KBM-7 (cell line): ENCODE measurements around the gene LRRC46.

Source experiments
- DNase-seq: peaks from one replicate; pipeline ENCODE4 v3.0.0-alpha.2; 2015
- in situ Hi-C: fragments of 300-500 bp; cut with MboI; formaldehyde crosslinking; loops from 2 replicates; pipeline ENCODE4 v1.14.3; 2020; ENCODE audit warnings: low sequenced_read_pairs, low pct_unique_long_range_greater_than_20kb, mixed read lengths

LRRC46 gene, protein sequence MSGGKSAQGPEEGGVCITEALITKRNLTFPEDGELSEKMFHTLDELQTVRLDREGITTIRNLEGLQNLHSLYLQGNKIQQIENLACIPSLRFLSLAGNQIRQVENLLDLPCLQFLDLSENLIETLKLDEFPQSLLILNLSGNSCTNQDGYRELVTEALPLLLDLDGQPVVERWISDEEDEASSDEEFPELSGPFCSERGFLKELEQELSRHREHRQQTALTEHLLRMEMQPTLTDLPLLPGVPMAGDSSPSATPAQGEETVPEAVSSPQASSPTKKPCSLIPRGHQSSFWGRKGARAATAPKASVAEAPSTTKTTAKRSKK

GRCh38 chr17:47831003-47831933 is at the start of gene LRRC46, which contains the start of gene MRPL10:
Gene LRRC46 (plus strand): TSS chr17:47831670. CDS start chr17:47831990, 320 bp downstream.
Gene MRPL10 (minus strand): TSS chr17:47831541. CDS start chr17:47831511, 30 bp downstream.
- DNase-seq, result peak; percentile 97
- in situ Hi-C loops, result loop anchor here (25.0 kb wide), 1 partner anchor 131 kb away; the partner anchor contains the start of genes CDK5RAP3 and PRR15L

DNA sequence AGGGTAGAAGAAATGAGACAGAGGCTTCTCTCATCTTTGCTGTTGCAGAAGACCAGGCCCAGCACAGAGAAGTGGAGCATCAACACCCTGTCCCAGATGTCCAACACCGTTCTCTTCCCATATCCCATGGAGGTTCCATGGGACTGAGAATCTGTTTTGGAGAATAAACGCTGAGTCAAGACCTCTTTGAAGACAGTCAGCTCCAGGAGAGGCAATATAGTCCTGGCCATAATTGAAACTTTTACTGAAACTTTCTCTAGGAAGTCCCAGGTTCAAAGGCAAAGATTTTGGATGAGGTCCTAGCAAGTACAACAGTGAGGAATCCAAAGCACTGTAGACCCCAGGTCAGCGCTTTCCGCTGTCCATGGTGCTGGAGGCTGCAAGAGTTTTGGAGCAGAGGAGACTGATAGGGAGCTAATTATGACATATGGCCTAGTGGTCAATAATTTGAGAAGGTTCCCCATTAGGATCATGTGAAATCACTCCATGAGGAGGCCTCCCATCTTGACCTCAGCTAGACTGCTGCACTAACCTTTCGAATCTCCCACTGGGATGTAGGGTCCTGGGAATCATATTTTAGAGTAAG is 45.8 kb upstream of the LRRC46 start:
- peak; percentile 34 for DNase-seq
- in situ Hi-C loops, result no loop called here

DNA sequence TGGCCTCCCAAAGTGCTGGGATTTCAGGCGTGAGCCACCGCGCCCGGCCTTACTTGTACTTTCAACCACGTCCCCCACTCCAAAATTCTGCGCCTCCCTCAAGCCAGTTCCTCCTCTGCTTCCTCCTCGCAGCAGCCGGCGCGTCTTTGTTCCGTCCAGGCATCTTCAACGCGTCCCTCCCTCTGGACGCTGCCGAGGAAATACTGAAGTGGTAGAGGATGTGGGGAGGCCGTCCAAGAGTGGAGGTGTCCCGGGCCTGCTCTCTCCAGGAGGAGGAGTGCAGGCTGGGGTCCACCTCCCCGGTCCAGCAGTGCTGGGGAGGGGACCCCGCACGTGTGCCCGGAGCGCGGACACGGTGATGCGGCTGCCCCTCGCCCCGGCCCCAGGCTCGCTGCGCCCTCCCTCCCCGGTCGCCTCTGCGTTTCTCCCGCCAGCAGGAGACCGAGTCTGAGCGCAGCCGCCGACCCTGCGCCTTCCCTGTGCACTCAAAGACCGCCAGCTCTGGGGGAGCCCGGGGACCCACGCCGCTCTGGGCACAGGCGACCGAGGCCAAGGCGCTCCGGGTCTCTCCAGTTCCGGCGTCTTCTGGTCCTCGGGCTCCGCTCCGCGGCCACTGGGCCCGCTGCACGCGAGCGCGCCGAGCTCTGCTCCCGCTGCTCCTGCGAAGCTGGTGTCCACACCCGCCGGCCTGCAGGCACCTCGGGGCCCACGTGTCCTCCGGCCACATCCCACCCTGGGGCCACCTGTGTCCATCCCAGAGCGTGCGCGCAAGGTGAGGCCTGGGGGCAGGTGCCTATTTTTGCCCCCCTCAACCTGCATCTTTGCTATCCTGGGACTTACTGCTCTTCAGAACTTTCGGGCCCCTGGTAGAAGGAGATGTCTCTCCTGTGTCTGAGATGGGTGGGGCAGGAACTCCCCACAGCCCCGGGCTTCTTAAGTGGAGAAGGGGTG is 41.6 kb upstream of the LRRC46 start:
- DNase-seq, result peak; percentile 53
- in situ Hi-C loops, result no loop called here

DNA sequence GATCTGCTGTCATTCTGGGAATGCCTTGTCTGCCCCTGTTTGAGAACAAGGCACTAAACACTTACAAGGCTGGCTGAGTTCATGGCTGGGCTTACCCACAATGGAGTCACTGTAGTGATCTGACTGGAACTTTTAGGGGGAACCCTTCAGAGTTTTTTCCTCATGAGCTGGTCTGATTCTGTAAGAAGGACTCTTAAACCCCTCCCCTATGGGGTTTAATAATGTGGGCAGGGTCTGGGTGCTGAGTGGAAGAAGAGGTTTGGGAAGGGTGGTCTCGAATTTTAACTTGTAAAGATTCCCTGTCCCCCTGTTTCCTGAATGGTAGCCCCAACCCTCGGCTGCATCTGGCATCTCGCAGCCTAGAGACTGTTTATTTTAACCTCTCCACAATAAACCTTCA is 40.4 kb upstream of the LRRC46 start:
- DNase-seq, result no peak
- in situ Hi-C loops, result no loop called here

DNA sequence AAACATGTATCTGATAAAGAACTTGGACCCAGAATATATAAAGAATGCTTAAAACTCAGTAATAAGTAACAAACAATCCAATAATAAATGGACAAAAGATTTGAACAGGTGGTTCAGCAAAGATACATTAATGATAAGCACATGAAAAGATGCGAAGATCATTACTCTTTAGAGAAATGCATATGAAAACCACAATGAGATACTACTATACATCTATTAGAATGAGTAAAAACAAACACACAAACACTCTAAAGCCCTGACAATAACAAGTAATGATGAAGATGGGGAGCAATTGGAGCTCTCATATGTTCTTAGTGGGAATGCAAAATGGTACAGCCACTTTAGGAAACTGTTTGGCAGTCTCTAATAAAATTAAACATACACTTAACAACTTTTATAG is 39.0 kb upstream of the LRRC46 start:
- in situ Hi-C loops, result no loop called here
- DNase-seq, result no peak

DNA sequence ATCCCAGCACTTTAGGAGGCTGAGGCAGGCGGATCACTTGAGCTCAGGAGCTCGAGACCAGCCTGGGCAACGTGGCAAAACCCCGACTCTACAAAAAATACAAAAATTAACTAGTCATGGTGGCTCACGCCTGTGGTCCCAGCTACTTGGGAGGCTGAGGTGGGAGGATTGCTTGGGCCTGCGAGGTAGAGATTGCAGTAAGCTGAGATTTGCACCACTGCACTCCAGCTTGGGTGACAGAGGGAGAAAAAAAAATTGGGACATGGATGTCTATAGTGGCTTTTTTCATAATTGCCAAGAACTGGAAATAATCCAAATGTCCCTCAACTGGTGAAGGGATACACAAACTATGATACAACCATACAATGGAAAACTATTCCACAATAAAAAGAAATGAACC is 38.5 kb upstream of the LRRC46 start:
- no peak for DNase-seq
- in situ Hi-C loops, result no loop called here

DNA sequence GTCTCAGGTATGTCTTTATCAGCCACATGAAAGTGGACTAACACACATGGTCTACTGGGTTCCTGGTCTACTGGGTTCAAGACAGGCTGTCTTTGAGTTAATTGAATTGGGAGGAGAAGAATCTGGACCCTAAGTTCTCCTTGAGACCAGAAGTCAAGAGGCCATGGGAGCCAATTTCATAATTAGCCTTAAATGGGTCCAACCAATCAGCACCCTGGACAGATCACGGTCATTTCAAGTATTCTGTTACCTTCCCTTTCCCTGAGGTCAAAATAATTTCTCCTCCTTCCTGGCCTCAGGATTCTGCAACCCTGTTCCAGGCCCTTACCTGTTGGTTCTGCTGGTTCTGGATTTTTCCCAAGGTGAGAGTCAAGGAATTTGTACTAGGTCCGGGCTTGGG is 33.7 kb upstream of the LRRC46 start:
- in situ Hi-C loops, result no loop called here

DNA sequence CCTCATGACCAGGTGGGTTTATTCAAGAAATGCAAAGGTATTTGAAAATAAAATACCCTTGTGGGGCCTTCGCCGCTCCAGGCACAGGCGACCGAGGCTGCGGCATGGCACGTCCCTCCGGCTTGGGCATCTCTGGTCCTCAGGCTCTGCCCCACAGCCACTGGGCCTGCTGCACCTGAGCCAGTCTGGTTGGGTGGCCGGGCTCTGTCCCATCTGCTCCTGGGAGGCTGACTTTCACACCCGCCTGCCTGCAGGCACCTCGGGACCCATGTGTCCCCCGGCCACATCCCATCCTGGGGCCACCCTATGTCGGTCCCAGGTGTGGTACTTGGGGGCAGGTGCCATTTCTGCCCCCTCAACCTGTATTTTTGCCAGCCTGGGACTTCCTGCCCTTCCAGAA is 30.8 kb upstream of the LRRC46 start:
- in situ Hi-C loops, result no loop called here

More for the DNA sequence above, 33.7 kb upstream of the LRRC46 start:
- no peak for DNase-seq

GRCh38 chr17:47801176-47801765 is 30.2 kb upstream of the LRRC46 start:
- DNase-seq, result no peak
- in situ Hi-C loops, result no loop called here

More for the DNA sequence above, 30.8 kb upstream of the LRRC46 start:
- DNase-seq, result no peak

DNA sequence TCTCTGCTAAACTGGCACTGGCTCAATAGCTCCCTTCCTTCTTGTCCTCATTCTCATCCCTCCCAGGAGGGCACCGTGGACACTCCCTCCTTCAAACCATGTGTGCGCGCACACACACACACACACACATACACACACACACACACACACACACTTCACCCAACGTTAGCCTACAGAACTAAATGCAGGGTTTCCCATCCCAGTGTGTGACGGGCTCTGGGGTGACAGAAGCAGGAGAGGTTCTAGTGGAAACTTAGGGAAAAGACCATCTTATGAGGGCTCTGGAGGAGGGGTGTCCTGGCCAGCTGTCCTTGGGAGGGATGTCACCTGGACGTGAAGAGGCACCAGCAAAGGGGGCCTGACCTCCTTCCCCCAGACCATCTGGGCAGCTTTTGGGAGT is 29.6 kb upstream of the LRRC46 start:
- in situ Hi-C loops, result no loop called here

GRCh38 chr17:47802341-47803022 is 29.0 kb upstream of the LRRC46 start:
- peak; percentile 58 for DNase-seq
- in situ Hi-C loops, result no loop called here

More for the DNA sequence above, 29.6 kb upstream of the LRRC46 start:
- DNase-seq, result no peak

- no peak for DNase-seq
- in situ Hi-C loops, result no loop called here
These were observed 28.3 kb upstream of the LRRC46 start for GRCh38 chr17:47803201-47803600.

DNA sequence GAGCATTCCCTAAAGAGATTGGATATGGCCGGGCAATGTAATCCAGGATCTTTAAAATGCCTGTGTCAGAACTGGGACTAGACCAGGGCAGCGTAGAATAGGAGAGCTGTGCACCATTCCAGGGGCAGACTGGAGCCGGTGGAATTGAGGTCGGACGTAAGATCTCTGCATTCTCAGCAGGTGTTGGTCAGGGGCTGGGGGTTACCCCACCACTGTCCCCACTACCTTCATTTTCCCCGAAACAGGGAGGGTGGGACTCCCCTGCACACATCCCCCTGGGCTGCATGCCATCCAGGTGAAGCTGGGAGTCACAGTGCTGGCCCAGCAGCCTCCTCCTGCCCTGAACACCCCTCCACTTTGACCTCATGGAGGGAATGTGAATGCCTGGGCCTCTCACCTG is 27.7 kb upstream of the LRRC46 start:
- no peak for DNase-seq
- in situ Hi-C loops, result no loop called here

GRCh38 chr17:47804461-47804860 is 27.0 kb upstream of the LRRC46 start:
- in situ Hi-C loops, result no loop called here
- DNase-seq, result no peak

GRCh38 chr17:47806026-47806912 is 25.2 kb upstream of the LRRC46 start:
- DNase-seq, result no peak
- in situ Hi-C loops, result no loop called here

DNA sequence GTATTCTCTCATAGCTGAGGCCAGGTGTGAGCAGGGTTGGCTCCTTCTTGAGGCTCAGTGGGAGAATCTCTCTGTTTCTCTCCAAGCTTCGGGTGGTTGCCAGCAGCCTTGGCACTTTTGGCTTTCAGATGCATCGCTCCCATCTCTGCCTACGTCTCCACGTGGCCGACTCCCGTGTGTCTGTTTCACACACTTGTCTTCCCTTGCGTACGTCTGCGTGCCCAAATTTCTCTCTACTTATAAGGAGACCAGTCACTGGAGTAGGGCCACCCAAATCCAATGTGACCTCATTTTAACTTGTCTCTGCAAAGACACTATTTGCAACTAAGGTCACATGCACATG is 24.6 kb upstream of the LRRC46 start:
- no peak for DNase-seq
- in situ Hi-C loops, result no loop called here

- in situ Hi-C loops, result no loop called here
- no peak for DNase-seq
These were observed 24.0 kb upstream of the LRRC46 start for GRCh38 chr17:47807421-47807820.
